Measurements from ENCODE around the gene GIN1.

The GIN1 gene

GRCh38 chr5:103135461-103135860 is 15.5 kb upstream of the GIN1 start:
- Histone ChIP-seq H3K27ac (no peak overlapping the region), H3K4me2 (no peak overlapping the region), H3K9me3 (replicated peaks in 1 of 11) (peaks cover 0 to 6% (median 0%) of the 10 kb centered on the region in 11 experiments; a peak in 1 of 22 replicates), H3K4me3 (no peak overlapping the region), H3K4me1 (no peaks in the 10 kb centered on the region), H3K9ac (no peak overlapping the region), H3K27me3 (no peaks in the 10 kb centered on the region), H3K36me3 (peaks cover 24 to 78% (median 52%) of the 10 kb centered on the region in 11 experiments), H4K20me1 (peaks cover 0 to 15% (median 0%) of the 10 kb centered on the region in 11 experiments; a peak in 3 of 22 replicates)
- no peak for TF ChIP-seq Cebpa-rat (IDR thresholded peaks at IDR 0.05)

- peaks cover 16 to 69% (median 44%) of the 10 kb centered on the region in 11 experiments; a peak in 21 of 22 replicates for H3K36me3 ChIP-seq
- H3K4me1 ChIP-seq, result no peaks in the 10 kb centered on the region
- no peaks in the 10 kb centered on the region for H3K27me3 ChIP-seq
- no peak overlapping the region for H3K4me2 ChIP-seq
- H4K20me1 ChIP-seq, result peaks cover 0 to 24% (median 3%) of the 10 kb centered on the region in 11 experiments; a peak in 7 of 22 replicates
- H3K27ac ChIP-seq, result no peak overlapping the region
- H3K9me3 ChIP-seq (replicated peaks in 1 of 11), result no peaks in the 10 kb centered on the region
- no peak overlapping the region for H3K9ac ChIP-seq
- no peak for TF ChIP-seq Cebpa-rat (IDR thresholded peaks at IDR 0.05)
- H3K4me3 ChIP-seq, result no peak overlapping the region
Measured at GRCh38 chr5:103133231-103133630, 13.3 kb upstream of the GIN1 start.

GRCh38 chr5:103132684-103133083 is 12.7 kb upstream of the GIN1 start:
- no peaks in the 10 kb centered on the region for H3K9me3 ChIP-seq (replicated peaks in 1 of 11)
- no peak overlapping the region for H3K4me2 ChIP-seq
- H4K20me1 ChIP-seq, result peaks cover 0 to 29% (median 4%) of the 10 kb centered on the region in 11 experiments; a peak in 8 of 22 replicates
- no peaks in the 10 kb centered on the region for H3K27me3 ChIP-seq
- H3K9ac ChIP-seq, result no peak overlapping the region
- no peak overlapping the region for H3K27ac ChIP-seq
- TF ChIP-seq Cebpa-rat (IDR thresholded peaks at IDR 0.05), result no peak
- H3K36me3 ChIP-seq, result peaks cover 16 to 69% (median 43%) of the 10 kb centered on the region in 11 experiments; a peak in 21 of 22 replicates
- H3K4me1 ChIP-seq, result no peaks in the 10 kb centered on the region
- H3K4me3 ChIP-seq, result no peak overlapping the region

- Histone ChIP-seq H3K4me1 (peaks cover 0 to 7% (median under 1%) of the 10 kb centered on the region in 10 experiments; a peak in 7 of 20 replicates), H3K4me2 (no peak overlapping the region), H3K4me3 (no peak overlapping the region)
Measured at GRCh38 chr5:103128202-103128601, 8.3 kb upstream of the GIN1 start.

GRCh38 chr5:103127292-103127817 is 7.4 kb upstream of the GIN1 start:
- H3K4me3 ChIP-seq, result no peak overlapping the region
- H3K27ac ChIP-seq, result no peak overlapping the region
- H3K4me2 ChIP-seq, result no peak overlapping the region
- no peak for TF ChIP-seq Cebpa-rat (IDR thresholded peaks at IDR 0.05)
- H3K27me3 ChIP-seq, result no peaks in the 10 kb centered on the region
- peaks cover 0 to 68% (median 19%) of the 10 kb centered on the region in 11 experiments; a peak in 11 of 22 replicates for H4K20me1 ChIP-seq
- peaks cover 4 to 15% (median 9%) of the 10 kb centered on the region in 10 experiments; a peak in 19 of 20 replicates for H3K4me1 ChIP-seq
- peaks cover 17 to 76% (median 41%) of the 10 kb centered on the region in 11 experiments; a peak in 21 of 22 replicates for H3K36me3 ChIP-seq
- no peaks in the 10 kb centered on the region for H3K9me3 ChIP-seq (replicated peaks in 1 of 11)
- no peak overlapping the region for H3K9ac ChIP-seq

More at GRCh38 chr5:103128202-103128601, 8.3 kb upstream of the GIN1 start:
- H3K9me3 ChIP-seq (replicated peaks in 1 of 11), result no peaks in the 10 kb centered on the region
- no peak overlapping the region for H3K27ac ChIP-seq
- no peak overlapping the region for H3K9ac ChIP-seq
- H4K20me1 ChIP-seq, result peaks cover 0 to 59% (median 19%) of the 10 kb centered on the region in 11 experiments; a peak in 11 of 22 replicates
- H3K36me3 ChIP-seq, result peaks cover 17 to 73% (median 34%) of the 10 kb centered on the region in 11 experiments; a peak in 21 of 22 replicates
- H3K27me3 ChIP-seq, result no peaks in the 10 kb centered on the region
- no peak for TF ChIP-seq Cebpa-rat (IDR thresholded peaks at IDR 0.05)

- peaks cover 0 to 70% (median 19%) of the 10 kb centered on the region in 11 experiments; a peak in 11 of 22 replicates for H4K20me1 ChIP-seq
- TF ChIP-seq Cebpa-rat (IDR thresholded peaks at IDR 0.05), result no peak
- peaks cover 17 to 71% (median 42%) of the 10 kb centered on the region in 11 experiments; a peak in 20 of 22 replicates for H3K36me3 ChIP-seq
Measured at GRCh38 chr5:103126557-103126956, 6.6 kb upstream of the GIN1 start.

GRCh38 chr5:103122242-103122641 is 2.3 kb upstream of the GIN1 start:
- H3K9ac ChIP-seq, result peak overlapping the region in 4 of 11 experiments; percentile 92 to 97 (median 96); a peak in 8 of 22 replicates
- peaks cover 17 to 41% (median 35%) of the 10 kb centered on the region in 10 experiments for H3K4me1 ChIP-seq
- H3K4me3 ChIP-seq, result peak overlapping the region; percentile 68 to 94 (median 86); a peak in 18 of 20 replicates
- peaks cover 5 to 47% (median 22%) of the 10 kb centered on the region in 11 experiments; a peak in 17 of 22 replicates for H3K36me3 ChIP-seq
- TF ChIP-seq Cebpa-rat (IDR thresholded peaks at IDR 0.05), result no peak
- no peaks in the 10 kb centered on the region for H3K27me3 ChIP-seq
- H4K20me1 ChIP-seq, result peaks cover 0 to 51% (median 14%) of the 10 kb centered on the region in 11 experiments; a peak in 9 of 22 replicates
- no peak overlapping the region for H3K27ac ChIP-seq
- H3K9me3 ChIP-seq (replicated peaks in 1 of 11), result no peaks in the 10 kb centered on the region
- peak overlapping the region; percentile 78 to 94 (median 89) for H3K4me2 ChIP-seq

More at GRCh38 chr5:103126557-103126956, 6.6 kb upstream of the GIN1 start:
- Histone ChIP-seq H3K4me1 (peaks cover 11 to 23% (median 16%) of the 10 kb centered on the region in 10 experiments; a peak in 19 of 20 replicates), H3K27ac (no peak overlapping the region), H3K9me3 (replicated peaks in 1 of 11) (no peaks in the 10 kb centered on the region), H3K4me2 (no peak overlapping the region), H3K27me3 (no peaks in the 10 kb centered on the region), H3K4me3 (no peak overlapping the region), H3K9ac (no peak overlapping the region)

GRCh38 chr5:103120607-103121200 is 766 bp upstream of the GIN1 start:
- H3K27me3 ChIP-seq, result no peaks in the 10 kb centered on the region
- peak overlapping the region; percentile 78 to 94 (median 89) for H3K4me2 ChIP-seq
- no peaks in the 10 kb centered on the region for H3K9me3 ChIP-seq (replicated peaks in 1 of 11)
- H3K4me3 ChIP-seq, result peak overlapping the region; percentile 68 to 94 (median 86)
- H3K4me1 ChIP-seq, result peaks cover 22 to 51% (median 38%) of the 10 kb centered on the region in 10 experiments
- peaks cover 5 to 37% (median 20%) of the 10 kb centered on the region in 11 experiments; a peak in 15 of 22 replicates for H3K36me3 ChIP-seq
- TF ChIP-seq Cebpa-rat (IDR thresholded peaks at IDR 0.05), result no peak
- H3K27ac ChIP-seq, result peak overlapping the region; percentile 92 to 99 (median 97)
- H3K9ac ChIP-seq, result peak overlapping the region; percentile 87 to 97 (median 94)
- H4K20me1 ChIP-seq, result peaks cover 0 to 41% (median 14%) of the 10 kb centered on the region in 11 experiments; a peak in 7 of 22 replicates
